ENCODE data around the gene CS.

CS gene

GRCh38 chr12:56223571-56224101 lies 76.5 kb downstream of the CS start:
- Histone ChIP-seq H3K36me3 (ENCODE audit: control insufficient read depth, low read depth, low read length) (no peaks in the 10 kb centered on the region), H3K4me1 (ENCODE audit: control insufficient read depth, low read depth, low read length) (peaks cover 17% of the 10 kb centered on the region), H3K27me3 (ENCODE audit: control insufficient read depth, insufficient read depth, low read length) (no peaks in the 10 kb centered on the region), H3K27ac (ENCODE audit: low read length) (peak overlapping the region; percentile 80), H3K9me3 (ENCODE audit: control insufficient read depth, low read depth, low read length) (no peaks in the 10 kb centered on the region), H3K4me3 (ENCODE audit: low read length) (peak overlapping the region; percentile 43), H3K9ac (ENCODE audit: low read length) (peak overlapping the region; percentile 65)

GRCh38 chr12:56222531-56222895 lies 77.6 kb downstream of the CS start:
- peak overlapping the region; percentile 94 for H3K4me3 ChIP-seq (ENCODE audit: low read length)
- H3K36me3 ChIP-seq (ENCODE audit: control insufficient read depth, low read depth, low read length): no peaks in the 10 kb centered on the region
- H3K9me3 ChIP-seq (ENCODE audit: control insufficient read depth, low read depth, low read length): no peaks in the 10 kb centered on the region
- H3K4me1 ChIP-seq (ENCODE audit: control insufficient read depth, low read depth, low read length): peaks cover 17% of the 10 kb centered on the region
- peak overlapping the region; percentile 89 for H3K27ac ChIP-seq (ENCODE audit: low read length)
- peak overlapping the region; percentile 91 for H3K9ac ChIP-seq (ENCODE audit: low read length)
- no peaks in the 10 kb centered on the region for H3K27me3 ChIP-seq (ENCODE audit: control insufficient read depth, insufficient read depth, low read length)

- Histone ChIP-seq H3K4me1 (ENCODE audit: control insufficient read depth, low read depth, low read length) (peaks cover 17% of the 10 kb centered on the region), H3K4me3 (ENCODE audit: low read length) (peak within 1 kb of the TSS; percentile 94), H3K27ac (ENCODE audit: low read length) (peak within 1 kb of the TSS; percentile 89), H3K27me3 (ENCODE audit: control insufficient read depth, insufficient read depth, low read length) (no peaks in the 10 kb centered on the region), H3K9me3 (ENCODE audit: control insufficient read depth, low read depth, low read length) (no peaks in the 10 kb centered on the region), H3K36me3 (ENCODE audit: control insufficient read depth, low read depth, low read length) (no peaks in the 10 kb centered on the region), H3K9ac (ENCODE audit: low read length) (peak within 1 kb of the TSS; percentile 91)
Observed at GRCh38 chr12:56221757-56222530, 78.2 kb downstream of the CS start, which contains the start of gene RNF41. Gene RNF41, minus strand, starts transcription at chr12:56221922. Its CDS starts 7,875 bp downstream, at chr12:56214047.
